ENCODE results near the gene SGCA. TPM values are rescaled to one million over a fixed set of nuclear protein-coding genes. Genes with fewer than 3 reads are reported as not detected.
A peak's percentile ranks its signal among the peaks of the same experiment; 100 is the strongest.

SGCA gene
- total and polyA plus RNA-seq, 2 of the 13 experiments (the other 11 are each of a cell fraction or from before 2014, with no cell fraction given), result not detected

DNA sequence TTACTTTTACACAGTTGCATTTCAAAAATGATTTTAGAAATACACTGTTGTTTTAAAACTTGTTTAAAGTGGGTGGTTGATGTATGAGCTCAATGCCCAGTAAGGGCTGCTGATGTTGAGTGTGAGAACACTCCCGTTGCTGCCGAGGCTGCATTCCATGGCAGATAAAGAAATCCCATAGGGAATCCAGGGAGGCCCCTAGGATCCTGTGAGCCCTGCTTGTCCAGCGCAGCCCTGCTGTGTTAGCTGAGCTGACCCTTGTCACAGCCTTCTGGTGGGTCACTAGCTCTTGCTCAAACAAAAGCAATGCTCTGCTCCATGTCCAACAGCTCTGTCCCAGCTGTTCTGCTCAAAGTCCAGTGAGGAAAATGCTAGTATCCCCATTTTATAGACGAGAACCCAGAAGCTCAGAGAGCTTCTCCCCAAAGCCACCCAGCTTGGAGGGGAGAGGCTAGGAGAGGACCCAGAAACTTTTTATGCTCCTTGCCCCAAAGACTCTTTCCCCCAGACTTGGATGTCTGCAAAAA, 54.2 kb downstream of the SGCA start (continued):
- TF ChIP-seq GPN1 (CRISPR knock-in tag; IDR thresholded peaks at IDR 0.05; ENCODE audit: borderline replicate concordance) (no peak), NFYC (CRISPR knock-in tag; IDR thresholded peaks at IDR 0.05) (no peak), ZSCAN20 (CRISPR knock-in tag; IDR thresholded peaks at IDR 0.05; ENCODE audit: borderline replicate concordance) (no peak; the same call in 1 of the 2 replicates), HNRNPLL (IDR thresholded peaks at IDR 0.05; ENCODE audit: low read depth, low read length, poor library complexity, severe bottlenecking) (no peak), ZNF484 (CRISPR knock-in tag; IDR thresholded peaks at IDR 0.05; ENCODE audit: borderline replicate concordance, low read depth) (no peak), HNRNPUL1 (IDR thresholded peaks at IDR 0.05; ENCODE audit: low read depth, low read length) (no peak), SNRNP70 (IDR thresholded peaks at IDR 0.05; ENCODE audit: low read depth, low read length) (no peak), ZSCAN30 (CRISPR knock-in tag; IDR thresholded peaks at IDR 0.05) (no peak), BHLHE40 (IDR thresholded peaks at IDR 0.05; ENCODE audit: low read length) (no peak), ZNF614 (CRISPR knock-in tag; IDR thresholded peaks at IDR 0.05; ENCODE audit: borderline replicate concordance) (peak; percentile 72; the same call in 1 of the 2 replicates), TEAD2 (CRISPR knock-in tag; IDR thresholded peaks at IDR 0.05) (no peak), ZNF883 (CRISPR knock-in tag; IDR thresholded peaks at IDR 0.05; ENCODE audit: not compliant biosample characterization) (no peak), SAP130 (CRISPR knock-in tag; IDR thresholded peaks at IDR 0.05; ENCODE audit: low read depth) (0 out of 2 replicates have a peak, but pooled peaks have one; percentile 37), ZBTB20 (CRISPR knock-in tag; IDR thresholded peaks at IDR 0.05; ENCODE audit: borderline replicate concordance, low read depth) (no peak), ZNF775 (CRISPR knock-in tag; IDR thresholded peaks at IDR 0.05; ENCODE audit: borderline replicate concordance) (no peak), ZNF768 (CRISPR knock-in tag; IDR thresholded peaks at IDR 0.05) (peak; percentile 47; the same call in 1 of the 2 replicates)
- TF ChIP-seq, protein P1, sequence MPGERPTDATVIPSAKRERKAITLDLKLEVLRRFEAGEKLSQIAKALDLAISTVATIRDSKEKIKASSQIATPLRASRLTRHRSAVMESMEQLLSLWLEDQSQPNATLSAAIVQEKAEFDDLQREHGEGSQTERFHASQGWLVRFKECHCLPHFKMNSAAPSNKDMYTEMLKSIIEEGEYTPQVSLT (CRISPR knock-in tag; IDR thresholded peaks at IDR 0.05; ENCODE audit: borderline replicate concordance, low read depth), result no peak
- TF ChIP-seq, protein P2, sequence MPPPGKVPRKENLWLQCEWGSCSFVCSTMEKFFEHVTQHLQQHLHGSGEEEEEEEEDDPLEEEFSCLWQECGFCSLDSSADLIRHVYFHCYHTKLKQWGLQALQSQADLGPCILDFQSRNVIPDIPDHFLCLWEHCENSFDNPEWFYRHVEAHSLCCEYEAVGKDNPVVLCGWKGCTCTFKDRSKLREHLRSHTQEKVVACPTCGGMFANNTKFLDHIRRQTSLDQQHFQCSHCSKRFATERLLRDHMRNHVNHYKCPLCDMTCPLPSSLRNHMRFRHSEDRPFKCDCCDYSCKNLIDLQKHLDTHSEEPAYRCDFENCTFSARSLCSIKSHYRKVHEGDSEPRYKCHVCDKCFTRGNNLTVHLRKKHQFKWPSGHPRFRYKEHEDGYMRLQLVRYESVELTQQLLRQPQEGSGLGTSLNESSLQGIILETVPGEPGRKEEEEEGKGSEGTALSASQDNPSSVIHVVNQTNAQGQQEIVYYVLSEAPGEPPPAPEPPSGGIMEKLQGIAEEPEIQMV (CRISPR knock-in tag; IDR thresholded peaks at IDR 0.05; ENCODE audit: low read depth), result no peak
- TF ChIP-seq, protein P3, sequence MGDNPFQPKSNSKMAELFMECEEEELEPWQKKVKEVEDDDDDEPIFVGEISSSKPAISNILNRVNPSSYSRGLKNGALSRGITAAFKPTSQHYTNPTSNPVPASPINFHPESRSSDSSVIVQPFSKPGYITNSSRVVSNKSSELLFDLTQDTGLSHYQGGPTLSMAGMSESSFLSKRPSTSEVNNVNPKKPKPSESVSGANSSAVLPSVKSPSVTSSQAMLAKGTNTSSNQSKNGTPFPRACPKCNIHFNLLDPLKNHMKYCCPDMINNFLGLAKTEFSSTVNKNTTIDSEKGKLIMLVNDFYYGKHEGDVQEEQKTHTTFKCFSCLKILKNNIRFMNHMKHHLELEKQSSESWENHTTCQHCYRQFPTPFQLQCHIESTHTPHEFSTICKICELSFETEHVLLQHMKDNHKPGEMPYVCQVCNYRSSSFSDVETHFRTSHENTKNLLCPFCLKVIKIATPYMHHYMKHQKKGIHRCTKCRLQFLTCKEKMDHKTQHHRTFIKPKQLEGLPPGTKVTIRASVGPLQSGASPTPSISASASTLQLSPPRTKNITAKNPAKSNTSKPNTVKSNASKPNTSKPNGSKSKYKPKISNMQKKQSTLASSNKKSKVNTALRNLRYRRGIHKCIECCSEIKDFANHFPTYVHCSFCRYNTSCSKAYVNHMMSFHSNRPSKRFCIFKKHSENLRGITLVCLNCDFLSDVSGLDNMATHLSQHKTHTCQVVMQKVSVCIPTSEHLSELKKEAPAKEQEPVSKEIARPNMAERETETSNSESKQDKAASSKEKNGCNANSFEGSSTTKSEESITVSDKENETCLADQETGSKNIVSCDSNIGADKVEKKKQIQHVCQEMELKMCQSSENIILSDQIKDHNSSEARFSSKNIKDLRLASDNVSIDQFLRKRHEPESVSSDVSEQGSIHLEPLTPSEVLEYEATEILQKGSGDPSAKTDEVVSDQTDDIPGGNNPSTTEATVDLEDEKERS (CRISPR knock-in tag; IDR thresholded peaks at IDR 0.05), result no peak
- TF ChIP-seq, protein P4, sequence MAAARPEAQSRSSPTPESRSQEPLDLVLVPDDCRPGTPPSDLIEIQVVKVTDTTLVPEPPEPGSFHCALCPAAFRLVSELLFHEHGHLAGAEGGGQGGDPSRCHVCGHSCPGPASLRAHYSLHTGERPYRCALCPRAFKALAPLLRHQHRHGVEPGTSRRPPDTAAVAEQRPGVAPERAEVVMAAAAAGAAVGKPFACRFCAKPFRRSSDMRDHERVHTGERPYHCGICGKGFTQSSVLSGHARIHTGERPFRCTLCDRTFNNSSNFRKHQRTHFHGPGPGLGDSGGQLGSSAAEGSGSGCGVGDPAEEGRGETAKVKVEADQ (CRISPR knock-in tag; IDR thresholded peaks at IDR 0.05; ENCODE audit: borderline replicate concordance), result no peak
- TF ChIP-seq, protein P5, sequence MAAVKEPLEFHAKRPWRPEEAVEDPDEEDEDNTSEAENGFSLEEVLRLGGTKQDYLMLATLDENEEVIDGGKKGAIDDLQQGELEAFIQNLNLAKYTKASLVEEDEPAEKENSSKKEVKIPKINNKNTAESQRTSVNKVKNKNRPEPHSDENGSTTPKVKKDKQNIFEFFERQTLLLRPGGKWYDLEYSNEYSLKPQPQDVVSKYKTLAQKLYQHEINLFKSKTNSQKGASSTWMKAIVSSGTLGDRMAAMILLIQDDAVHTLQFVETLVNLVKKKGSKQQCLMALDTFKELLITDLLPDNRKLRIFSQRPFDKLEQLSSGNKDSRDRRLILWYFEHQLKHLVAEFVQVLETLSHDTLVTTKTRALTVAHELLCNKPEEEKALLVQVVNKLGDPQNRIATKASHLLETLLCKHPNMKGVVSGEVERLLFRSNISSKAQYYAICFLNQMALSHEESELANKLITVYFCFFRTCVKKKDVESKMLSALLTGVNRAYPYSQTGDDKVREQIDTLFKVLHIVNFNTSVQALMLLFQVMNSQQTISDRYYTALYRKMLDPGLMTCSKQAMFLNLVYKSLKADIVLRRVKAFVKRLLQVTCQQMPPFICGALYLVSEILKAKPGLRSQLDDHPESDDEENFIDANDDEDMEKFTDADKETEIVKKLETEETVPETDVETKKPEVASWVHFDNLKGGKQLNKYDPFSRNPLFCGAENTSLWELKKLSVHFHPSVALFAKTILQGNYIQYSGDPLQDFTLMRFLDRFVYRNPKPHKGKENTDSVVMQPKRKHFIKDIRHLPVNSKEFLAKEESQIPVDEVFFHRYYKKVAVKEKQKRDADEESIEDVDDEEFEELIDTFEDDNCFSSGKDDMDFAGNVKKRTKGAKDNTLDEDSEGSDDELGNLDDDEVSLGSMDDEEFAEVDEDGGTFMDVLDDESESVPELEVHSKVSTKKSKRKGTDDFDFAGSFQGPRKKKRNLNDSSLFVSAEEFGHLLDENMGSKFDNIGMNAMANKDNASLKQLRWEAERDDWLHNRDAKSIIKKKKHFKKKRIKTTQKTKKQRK (IDR thresholded peaks at IDR 0.05; ENCODE audit: low read length), result no peak
